Measurements from ENCODE around the gene SLC39A11.
"Not testable (repeated sequence)": the region's sequence is repeated elsewhere in the genome, so short reads cannot be mapped to it uniquely, and the experiment has no call there.

The SLC39A11 gene

GRCh38 chr17:73005360-73005759 is 87.1 kb downstream of the SLC39A11 start:
- no peak for TF ChIP-seq CTCF (conservative IDR thresholded peaks at IDR 0.05; ENCODE audit: low read depth, low read length)
- Histone ChIP-seq H3K4me2 (no peak overlapping the region), H3K79me2 (ENCODE audit: insufficient read depth, low read depth) (no peaks in the 10 kb centered on the region), H3K27ac (no peak overlapping the region), H3K4me3 (IDR thresholded peaks at IDR 0.05; ENCODE audit: insufficient read depth, low read depth, low read length) (no peak overlapping the region), H3K4me1 (ENCODE audit: low read depth, poor library complexity, severe bottlenecking) (no peaks in the 10 kb centered on the region), H3K9ac (no peak overlapping the region), H2AFZ (ENCODE audit: low read depth) (no peak overlapping the region), H3K27me3 (ENCODE audit: insufficient read depth, low read depth) (no peaks in the 10 kb centered on the region), H3K36me3 (ENCODE audit: insufficient read depth) (no peaks in the 10 kb centered on the region), H4K20me1 (ENCODE audit: insufficient read depth) (no peaks in the 10 kb centered on the region)

GRCh38 chr17:73003487-73003886 is 89.0 kb downstream of the SLC39A11 start:
- Histone ChIP-seq H3K4me2 (no peak overlapping the region), H3K4me1 (ENCODE audit: low read depth, poor library complexity, severe bottlenecking) (no peaks in the 10 kb centered on the region), H4K20me1 (ENCODE audit: insufficient read depth) (no peaks in the 10 kb centered on the region), H3K27ac (no peak overlapping the region), H3K36me3 (ENCODE audit: insufficient read depth) (no peaks in the 10 kb centered on the region), H2AFZ (ENCODE audit: low read depth) (no peak overlapping the region), H3K79me2 (ENCODE audit: insufficient read depth, low read depth) (no peaks in the 10 kb centered on the region), H3K4me3 (IDR thresholded peaks at IDR 0.05; ENCODE audit: insufficient read depth, low read depth, low read length) (no peak overlapping the region), H3K9ac (no peak overlapping the region), H3K27me3 (ENCODE audit: insufficient read depth, low read depth) (no peaks in the 10 kb centered on the region)
- no peak for TF ChIP-seq CTCF (conservative IDR thresholded peaks at IDR 0.05; ENCODE audit: low read depth, low read length)

GRCh38 chr17:73000832-73001231 is 91.7 kb downstream of the SLC39A11 start:
- H4K20me1 ChIP-seq (ENCODE audit: insufficient read depth): no peaks in the 10 kb centered on the region

GRCh38 chr17:72999474-72999873 is 93.0 kb downstream of the SLC39A11 start:
- H3K4me2 ChIP-seq; H3K9ac ChIP-seq; H3K36me3 ChIP-seq (ENCODE audit: insufficient read depth); H4K20me1 ChIP-seq (ENCODE audit: insufficient read depth); H3K4me1 ChIP-seq (ENCODE audit: low read depth, poor library complexity, severe bottlenecking); H3K4me3 ChIP-seq (IDR thresholded peaks at IDR 0.05; ENCODE audit: insufficient read depth, low read depth, low read length); H3K27ac ChIP-seq; H3K27me3 ChIP-seq (ENCODE audit: insufficient read depth, low read depth); H3K79me2 ChIP-seq (ENCODE audit: insufficient read depth, low read depth); H2AFZ ChIP-seq (ENCODE audit: low read depth): not testable (repeated sequence)

More at GRCh38 chr17:73000832-73001231, 91.7 kb downstream of the SLC39A11 start:
- no peak overlapping the region for H3K27ac ChIP-seq
- H3K4me1 ChIP-seq (ENCODE audit: low read depth, poor library complexity, severe bottlenecking): no peaks in the 10 kb centered on the region
- H2AFZ ChIP-seq (ENCODE audit: low read depth): no peak overlapping the region
- no peaks in the 10 kb centered on the region for H3K36me3 ChIP-seq (ENCODE audit: insufficient read depth)
- no peaks in the 10 kb centered on the region for H3K79me2 ChIP-seq (ENCODE audit: insufficient read depth, low read depth)
- no peak for TF ChIP-seq CTCF (conservative IDR thresholded peaks at IDR 0.05; ENCODE audit: low read depth, low read length)
- H3K4me2 ChIP-seq: no peak overlapping the region
- no peak overlapping the region for H3K4me3 ChIP-seq (IDR thresholded peaks at IDR 0.05; ENCODE audit: insufficient read depth, low read depth, low read length)
- no peaks in the 10 kb centered on the region for H3K27me3 ChIP-seq (ENCODE audit: insufficient read depth, low read depth)
- H3K9ac ChIP-seq: no peak overlapping the region

GRCh38 chr17:72998343-72998742 is 94.1 kb downstream of the SLC39A11 start:
- no peaks in the 10 kb centered on the region for H4K20me1 ChIP-seq (ENCODE audit: insufficient read depth)
- H2AFZ ChIP-seq (ENCODE audit: low read depth): no peak overlapping the region
- H3K4me2 ChIP-seq: no peak overlapping the region
- no peak for TF ChIP-seq CTCF (conservative IDR thresholded peaks at IDR 0.05; ENCODE audit: low read depth, low read length)
- H3K27me3 ChIP-seq (ENCODE audit: insufficient read depth, low read depth): no peaks in the 10 kb centered on the region
- no peak overlapping the region for H3K9ac ChIP-seq
- H3K4me1 ChIP-seq (ENCODE audit: low read depth, poor library complexity, severe bottlenecking): no peaks in the 10 kb centered on the region
- no peaks in the 10 kb centered on the region for H3K79me2 ChIP-seq (ENCODE audit: insufficient read depth, low read depth)
- H3K4me3 ChIP-seq (IDR thresholded peaks at IDR 0.05; ENCODE audit: insufficient read depth, low read depth, low read length): no peak overlapping the region
- no peaks in the 10 kb centered on the region for H3K36me3 ChIP-seq (ENCODE audit: insufficient read depth)
- H3K27ac ChIP-seq: no peak overlapping the region
